Nephron progenitor cell (in vitro differentiated cells): ENCODE results near the gene ZBTB22.

Source experiments
- DNase-seq: peaks from one replicate; pipeline ENCODE4 v3.0.0; 2021
- H3K27ac Mint-ChIP-seq: 2 replicates; pipeline ENCODE4 v1.8.0; 2021; ENCODE audit warnings: mild to moderate bottlenecking, moderate library complexity, mixed read lengths
- H3K27me3 Mint-ChIP-seq: 2 replicates; pipeline ENCODE4 v1.8.0; 2021; ENCODE audit warnings: mild to moderate bottlenecking, low read depth, mixed read lengths; ENCODE audit not compliant: poor library complexity
- H3K36me3 Mint-ChIP-seq: 2 replicates; pipeline ENCODE4 v1.8.0; 2021; ENCODE audit warnings: low read depth, mixed read lengths
- H3K4me1 Mint-ChIP-seq: 2 replicates; pipeline ENCODE4 v1.8.0; 2021; ENCODE audit warnings: mixed read lengths
- H3K4me3 Mint-ChIP-seq: 2 replicates; pipeline ENCODE4 v1.8.0; 2021; ENCODE audit warnings: mild to moderate bottlenecking, moderate library complexity, mixed read lengths
- H3K9me3 Mint-ChIP-seq: 2 replicates; pipeline ENCODE4 v1.8.0; 2021; ENCODE audit warnings: mild to moderate bottlenecking, moderate library complexity, mixed read lengths
- TF ChIP-seq, protein P1 (sequence below): fragments of 200-600 bp; sonication (generic); IDR thresholded peaks from 2 replicates; pipeline ENCODE4 v1.5.0; 2021; ENCODE audit warnings: antibody characterized with exemption

ZBTB22 gene

DNA sequence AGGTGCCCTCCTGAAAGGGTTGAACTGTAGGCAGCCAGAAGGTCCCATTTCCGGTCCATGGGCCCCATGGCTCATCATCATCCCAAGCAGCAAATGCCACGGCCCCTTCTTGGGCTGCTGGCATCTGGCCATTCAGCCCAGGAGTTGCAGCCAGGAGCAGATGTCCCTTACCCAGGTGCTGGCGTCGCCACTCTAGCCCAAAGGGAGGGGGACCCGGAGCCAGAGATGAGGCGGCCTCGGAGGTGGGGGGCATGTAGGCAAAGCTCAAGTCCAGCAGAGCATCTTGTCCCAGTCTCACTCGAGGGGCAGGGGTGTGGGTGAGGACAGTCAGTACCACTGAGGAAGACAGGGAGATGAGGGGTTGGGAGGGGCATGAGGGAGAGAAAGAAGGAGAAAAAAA is 12.5 kb downstream of the ZBTB22 start:
- TF ChIP-seq, protein P1, sequence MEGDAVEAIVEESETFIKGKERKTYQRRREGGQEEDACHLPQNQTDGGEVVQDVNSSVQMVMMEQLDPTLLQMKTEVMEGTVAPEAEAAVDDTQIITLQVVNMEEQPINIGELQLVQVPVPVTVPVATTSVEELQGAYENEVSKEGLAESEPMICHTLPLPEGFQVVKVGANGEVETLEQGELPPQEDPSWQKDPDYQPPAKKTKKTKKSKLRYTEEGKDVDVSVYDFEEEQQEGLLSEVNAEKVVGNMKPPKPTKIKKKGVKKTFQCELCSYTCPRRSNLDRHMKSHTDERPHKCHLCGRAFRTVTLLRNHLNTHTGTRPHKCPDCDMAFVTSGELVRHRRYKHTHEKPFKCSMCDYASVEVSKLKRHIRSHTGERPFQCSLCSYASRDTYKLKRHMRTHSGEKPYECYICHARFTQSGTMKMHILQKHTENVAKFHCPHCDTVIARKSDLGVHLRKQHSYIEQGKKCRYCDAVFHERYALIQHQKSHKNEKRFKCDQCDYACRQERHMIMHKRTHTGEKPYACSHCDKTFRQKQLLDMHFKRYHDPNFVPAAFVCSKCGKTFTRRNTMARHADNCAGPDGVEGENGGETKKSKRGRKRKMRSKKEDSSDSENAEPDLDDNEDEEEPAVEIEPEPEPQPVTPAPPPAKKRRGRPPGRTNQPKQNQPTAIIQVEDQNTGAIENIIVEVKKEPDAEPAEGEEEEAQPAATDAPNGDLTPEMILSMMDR: no peak
- Mint-ChIP-seq H3K27me3 (peaks cover 7% of the 10 kb centered on the region), H3K4me1 (peaks cover 14% of the 10 kb centered on the region), H3K4me3 (no peak overlapping the region), H3K9me3 (no peaks in the 10 kb centered on the region), H3K27ac (no peak overlapping the region), H3K36me3 (no peaks in the 10 kb centered on the region)
- DNase-seq: no peak

DNA sequence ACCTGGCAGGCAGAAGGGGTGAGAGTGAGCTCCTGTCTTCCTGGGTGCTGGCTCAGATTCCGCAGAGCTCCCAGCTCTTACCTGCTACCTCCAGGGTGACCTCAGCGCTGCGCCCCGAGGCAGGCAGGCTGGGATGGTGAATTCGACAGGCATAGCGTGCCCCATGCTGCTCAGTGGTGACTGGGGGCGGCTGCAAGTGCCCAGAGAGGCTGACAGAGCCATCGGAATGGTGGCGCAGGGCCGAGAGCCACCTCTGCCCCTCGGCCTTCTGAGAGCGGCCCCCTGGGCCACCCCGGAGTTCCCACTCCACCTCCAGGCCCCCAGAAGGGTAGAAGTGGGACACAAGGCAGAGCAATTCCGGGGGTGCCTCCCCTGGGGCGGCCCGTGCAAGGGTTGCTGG is 13.3 kb downstream of the ZBTB22 start:
- peaks cover 23% of the 10 kb centered on the region for H3K4me1 Mint-ChIP-seq
- no peak overlapping the region for H3K27ac Mint-ChIP-seq
- no peaks in the 10 kb centered on the region for H3K9me3 Mint-ChIP-seq
- no peak overlapping the region for H3K4me3 Mint-ChIP-seq
- peaks cover 3% of the 10 kb centered on the region for H3K27me3 Mint-ChIP-seq
- TF ChIP-seq, protein P1: no peak
- H3K36me3 Mint-ChIP-seq: no peaks in the 10 kb centered on the region
- no peak for DNase-seq

DNA sequence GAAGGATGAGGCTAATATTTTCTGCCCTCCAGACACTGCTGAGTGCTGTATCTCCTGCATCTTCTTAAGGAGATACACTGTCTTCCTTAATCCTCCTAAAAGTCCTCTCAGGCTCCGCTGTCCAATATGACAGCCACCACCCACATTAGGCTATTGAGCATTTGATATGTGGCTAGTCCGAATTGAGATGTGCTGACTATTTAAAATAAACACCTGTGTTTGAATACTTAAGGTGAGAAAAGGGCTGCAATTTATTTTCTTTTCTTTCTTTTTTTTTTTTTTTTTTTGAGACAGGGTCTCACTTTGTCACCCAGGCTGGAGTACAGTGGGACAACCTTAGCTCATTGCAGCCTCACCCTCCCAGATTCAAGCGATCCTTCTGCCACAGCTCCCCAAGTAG is 15.7 kb downstream of the ZBTB22 start:
- Mint-ChIP-seq H3K36me3 (no peaks in the 10 kb centered on the region), H3K4me3 (peak overlapping the region; percentile 98), H3K4me1 (peaks cover 29% of the 10 kb centered on the region), H3K9me3 (no peaks in the 10 kb centered on the region), H3K27me3 (peaks cover 3% of the 10 kb centered on the region), H3K27ac (no peak overlapping the region)
- DNase-seq: no peak
- TF ChIP-seq, protein P1: no peak

DNA sequence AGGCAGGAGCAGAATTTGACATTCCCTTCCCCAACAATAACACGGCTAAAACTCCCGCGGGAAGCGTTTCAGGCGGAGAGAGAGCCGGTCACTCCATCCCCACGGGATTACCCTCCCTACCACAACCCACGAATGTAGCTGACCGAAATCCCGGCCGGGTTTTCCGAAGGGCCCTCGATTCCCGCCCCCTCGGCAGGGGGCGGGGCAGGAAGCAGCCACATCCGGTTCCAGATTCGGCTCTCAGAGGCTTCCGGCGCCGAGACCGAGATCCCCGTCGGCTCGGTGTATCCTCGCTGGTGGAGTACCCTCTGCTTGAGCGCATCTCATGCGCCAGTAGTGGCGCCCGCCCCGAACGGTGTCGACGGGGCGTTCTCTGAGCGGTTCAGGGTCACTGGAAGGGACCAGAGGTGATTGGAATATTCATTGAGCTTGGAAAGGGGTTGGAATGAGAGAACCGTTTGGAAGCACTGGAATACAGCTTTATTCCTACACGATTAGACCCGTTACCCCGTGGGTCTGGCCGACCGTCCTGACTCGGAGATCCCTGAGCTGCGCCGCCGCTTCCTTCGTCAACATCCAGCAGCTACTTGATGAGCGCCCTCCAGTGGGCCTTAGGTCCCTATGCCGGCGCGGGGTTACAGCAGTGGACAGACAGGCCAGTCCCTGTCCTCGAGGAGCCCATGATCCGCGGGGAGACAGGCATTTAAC is 18.2 kb downstream of the ZBTB22 start:
- Mint-ChIP-seq H3K4me1 (peaks cover 43% of the 10 kb centered on the region), H3K36me3 (no peaks in the 10 kb centered on the region), H3K4me3 (peak overlapping the region; percentile 98), H3K9me3 (no peaks in the 10 kb centered on the region), H3K27me3 (peaks cover 3% of the 10 kb centered on the region), H3K27ac (peak overlapping the region; percentile 99)
- TF ChIP-seq, protein P1: peak; percentile 61
- peak; percentile 91 for DNase-seq

DNA sequence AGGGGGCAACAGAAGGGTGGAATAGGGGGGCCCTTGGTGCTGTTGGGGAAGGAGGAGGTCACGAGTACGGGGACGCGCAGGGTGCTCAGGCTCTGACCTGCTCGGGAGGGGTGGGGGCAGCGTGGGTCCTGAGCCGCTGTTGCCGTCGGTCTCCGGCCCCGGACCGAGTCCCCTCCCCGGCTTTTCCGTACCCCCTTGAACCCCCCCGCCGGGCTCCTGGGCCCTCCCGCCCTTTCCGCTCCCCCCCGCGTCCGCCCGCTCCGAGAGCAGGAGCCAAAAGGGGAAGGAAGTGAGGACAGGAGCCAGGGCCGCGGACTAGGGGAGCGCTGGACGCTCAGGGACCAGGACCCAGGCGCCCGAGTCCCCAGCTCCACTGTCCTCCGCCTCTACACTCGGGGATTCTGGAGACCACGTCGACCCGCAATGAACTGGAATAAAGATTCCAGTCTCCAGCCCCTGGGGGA is 18.7 kb downstream of the ZBTB22 start, which contains the start of gene RGL2:
Gene RGL2, minus strand, starts transcription at position 170 of the 464 bp plus-strand sequence. CDS start 332 bp downstream, outside the sequence.
- TF ChIP-seq, protein P1: no peak
- Mint-ChIP-seq H3K4me1 (peaks cover 43% of the 10 kb centered on the region), H3K27ac (peak within 1 kb of the TSS; percentile 100), H3K4me3 (peak within 1 kb of the TSS; percentile 98), H3K36me3 (peaks cover 4% of the 10 kb centered on the region), H3K27me3 (peaks cover 3% of the 10 kb centered on the region), H3K9me3 (no peaks in the 10 kb centered on the region)
- DNase-seq: peak; percentile 52
